HCT116 (cell line): ENCODE results near the gene TRAF3IP1. TPM values are rescaled to one million over a fixed set of nuclear protein-coding genes. Genes with fewer than 3 reads are reported as not detected.

Experiments used
- ATAC-seq: fragments of 200-7000 bp; cut with Tn5 transposase; 2 replicates; pipeline ENCODE4 v1.9.1; 2020; ENCODE audit warnings: mild to moderate bottlenecking, moderate library complexity
- BruUV-seq: library from RNA; stranded (reverse); fragments of 400-500 nt; replicated peaks from 2 replicates; lab custom pipeline; 2021; lab: Mats Ljungman, UMichigan
- CTCF ChIA-PET: fragments of 300-600 bp; sonication (Branson Sonifier 250); formaldehyde crosslinking; loops from one replicate; lab custom pipeline; 2021; ENCODE audit warnings: antibody characterized with exemption; lab: Charles Lee
- POLR2A ChIA-PET: fragments of 300-600, 350-600 bp; sonication (Branson Sonifier 250); formaldehyde crosslinking; loops from one replicate; lab custom pipeline; 2021; ENCODE audit warnings: antibody characterized with exemption; lab: Charles Lee
- RAD21 ChIA-PET, 2 experiments: fragments of 300-600 bp; sonication (Branson Sonifier 250); formaldehyde crosslinking; loops; one replicate each; lab custom pipeline; 2023; ENCODE audit warnings: low total read pairs in 2 of 2; ENCODE audit not compliant: uncharacterized antibody in 2 of 2, unreplicated experiment in 2 of 2, low non-redundant PET in 1 of 2; lab: Charles Lee
- DNase-seq: peaks from one replicate; pipeline ENCODE4 v3.0.0-alpha.2; 2010; ENCODE audit warnings: low read depth, low spot score
- H2AFZ ChIP-seq: fragments of 200-600 bp; shearing (Covaris generic), sonication (generic); 2 replicates; pipeline ENCODE4 v1.6.1; 2017; ENCODE audit warnings: low read depth, mixed run types, mixed read lengths, antibody characterized with exemption, low read length; ENCODE audit not compliant: poor library complexity, severe bottlenecking
- H3K27ac ChIP-seq: 2 replicates; pipeline ENCODE4 v1.5.1; 2012; ENCODE audit warnings: low read depth, low read length
- H3K27me3 ChIP-seq: fragments of 200-600 bp; sonication (generic); 2 replicates; pipeline ENCODE4 v1.6.1; 2016; ENCODE audit warnings: mixed run types, low read length, mixed read lengths; ENCODE audit not compliant: insufficient read depth
- H3K36me3 ChIP-seq, 2 experiments: fragments of 200-500 bp in 1 of 2; fragments of 200-600 bp in 1 of 2; sonication (Bioruptor generic) in 1 of 2; sonication (generic) in 1 of 2; 2 replicates each; pipeline versions ENCODE4 v1.5.1 to v1.6.1; 2014 to 2016; ENCODE audit warnings: low read length in 2 of 2, inconsistent platforms in 1 of 2, mixed read lengths in 1 of 2, mixed run types in 1 of 2; ENCODE audit not compliant: insufficient read depth in 2 of 2, control insufficient read depth in 1 of 2
- H3K4me1 ChIP-seq, 2 experiments: fragments of 200-600 bp in 1 of 2; sonication (generic) in 1 of 2; 2 replicates each; pipeline versions ENCODE4 v1.5.1 to v1.6.1; 2012 to 2017; ENCODE audit warnings: low read length in 2 of 2, inconsistent platforms in 1 of 2, mild to moderate bottlenecking in 1 of 2, mixed read lengths in 1 of 2, mixed run types in 1 of 2, moderate library complexity in 1 of 2; ENCODE audit not compliant: insufficient read depth in 2 of 2, control insufficient read depth in 1 of 2
- H3K4me2 ChIP-seq: fragments of 200-600 bp; sonication (generic); 2 replicates; pipeline ENCODE4 v1.6.1; 2017; ENCODE audit warnings: mixed run types, low read length, mixed read lengths
- H3K4me3 ChIP-seq, 2 experiments: fragments of 200-600 bp in 1 of 2; sonication (generic) in 1 of 2; replicated peaks in 1 of 2; 2 replicates each; pipeline ENCODE4 v1.5.1; 2011 to 2016; ENCODE audit warnings: low read length in 2 of 2, control low read depth in 1 of 2, low read depth in 1 of 2, mild to moderate bottlenecking in 1 of 2, mixed read lengths in 1 of 2, mixed run types in 1 of 2
- H3K79me2 ChIP-seq: fragments of 200-600 bp; sonication (generic); 2 replicates; pipeline ENCODE4 v1.6.1; 2017; ENCODE audit warnings: mild to moderate bottlenecking, mixed run types, low read length, moderate library complexity, mixed read lengths; ENCODE audit not compliant: insufficient read depth
- H3K9ac ChIP-seq: fragments of 200-600 bp; sonication (generic); 2 replicates; pipeline ENCODE4 v1.6.1; 2016; ENCODE audit warnings: low read length, mixed read lengths
- H3K9me2 ChIP-seq: fragments of 200-600 bp; sonication (generic), shearing (Covaris generic); 2 replicates; pipeline ENCODE4 v1.6.1; 2017; ENCODE audit warnings: mixed run types, mild to moderate bottlenecking, moderate library complexity; ENCODE audit not compliant: insufficient read depth
- H3K9me3 ChIP-seq, 2 experiments: fragments of 200-500 bp in 1 of 2; fragments of 200-600 bp in 1 of 2; sonication (Bioruptor generic) in 1 of 2; sonication (generic) in 1 of 2; 2 replicates each; pipeline ENCODE4 v1.6.1; 2014 to 2017; ENCODE audit warnings: low read length in 2 of 2, mixed read lengths in 2 of 2, inconsistent platforms in 1 of 2, low read depth in 1 of 2, mild to moderate bottlenecking in 1 of 2, mixed run types in 1 of 2, moderate library complexity in 1 of 2; ENCODE audit not compliant: control insufficient read depth in 1 of 2, insufficient read depth in 1 of 2
- H4K20me1 ChIP-seq: fragments of 200-600 bp; sonication (generic), shearing (Covaris generic); 2 replicates; pipeline ENCODE4 v1.6.1; 2017; ENCODE audit warnings: mixed run types, mild to moderate bottlenecking, moderate library complexity; ENCODE audit not compliant: insufficient read depth
- CEBPB ChIP-seq: IDR thresholded peaks from 2 replicates; pipeline ENCODE4 v1.6.1; 2012; ENCODE audit warnings: low read depth
- CTCF ChIP-seq, 3 experiments: fragments of 200-600 bp in 1 of 3; sonication (generic) in 1 of 3; IDR thresholded peaks in 2 of 3; conservative IDR thresholded peaks in 1 of 3; 2 replicates each; pipeline ENCODE4 v1.5.1; 2012 to 2017; ENCODE audit warnings: low read depth in 2 of 3, low read length in 2 of 3, antibody characterized with exemption in 1 of 3, borderline replicate concordance in 1 of 3, control low read depth in 1 of 3, mild to moderate bottlenecking in 1 of 3, mixed read lengths in 1 of 3, mixed run types in 1 of 3, moderate library complexity in 1 of 3; ENCODE audit not compliant: insufficient read depth in 1 of 3
- EGR1 ChIP-seq: IDR thresholded peaks from 2 replicates; pipeline ENCODE4 v1.6.1; 2012; ENCODE audit warnings: low read depth
- FOSL1 ChIP-seq: IDR thresholded peaks from 2 replicates; pipeline ENCODE4 v1.6.1; 2012; ENCODE audit warnings: low read depth
- JUND ChIP-seq: IDR thresholded peaks from 2 replicates; pipeline ENCODE4 v1.6.1; 2012
- MAX ChIP-seq: IDR thresholded peaks from 2 replicates; pipeline ENCODE4 v1.6.1; 2012
- RAD21 ChIP-seq: IDR thresholded peaks from 2 replicates; pipeline ENCODE4 v1.6.1; 2012; ENCODE audit warnings: low read depth, mild to moderate bottlenecking
- SIN3A ChIP-seq: IDR thresholded peaks from 2 replicates; pipeline ENCODE4 v1.6.1; 2012; ENCODE audit warnings: low read depth
- SP1 ChIP-seq: IDR thresholded peaks from 2 replicates; pipeline ENCODE4 v1.6.1; 2012; ENCODE audit warnings: low read depth
- SRF ChIP-seq: IDR thresholded peaks from 2 replicates; pipeline ENCODE4 v1.6.1; 2012; ENCODE audit warnings: low read depth
- TCF7L2 ChIP-seq: IDR thresholded peaks from 2 replicates; pipeline ENCODE4 v1.7.0; 2011; ENCODE audit warnings: borderline replicate concordance, inconsistent platforms; ENCODE audit not compliant: insufficient read depth, insufficient read length; ENCODE audit errors: extremely low read depth
- YY1 ChIP-seq: IDR thresholded peaks from 2 replicates; pipeline ENCODE4 v1.6.1; 2011; ENCODE audit warnings: low read length, low read depth, moderate library complexity, mild to moderate bottlenecking; ENCODE audit not compliant: insufficient replicate concordance; ENCODE audit errors: extremely low read depth
- ZFX ChIP-seq: fragments of 450-650 bp; IDR thresholded peaks from 2 replicates; pipeline ENCODE4 v1.6.1; 2017
- intact Hi-C: fragments of 100-400 bp; cut with micrococcal nuclease; formaldehyde crosslinking; loops from 2 replicates; pipeline ENCODE4 v1.10.0; 2022
- total RNA-seq: library from RNA; stranded (reverse); gene quantifications from one replicate; pipeline ENCODE4 v1.2.1, GENCODE V29; 2021; ENCODE audit not compliant: unreplicated experiment

Gene TRAF3IP1
- total RNA-seq, 1 experiment from 2014 or later, result 19.4 TPM

DNA sequence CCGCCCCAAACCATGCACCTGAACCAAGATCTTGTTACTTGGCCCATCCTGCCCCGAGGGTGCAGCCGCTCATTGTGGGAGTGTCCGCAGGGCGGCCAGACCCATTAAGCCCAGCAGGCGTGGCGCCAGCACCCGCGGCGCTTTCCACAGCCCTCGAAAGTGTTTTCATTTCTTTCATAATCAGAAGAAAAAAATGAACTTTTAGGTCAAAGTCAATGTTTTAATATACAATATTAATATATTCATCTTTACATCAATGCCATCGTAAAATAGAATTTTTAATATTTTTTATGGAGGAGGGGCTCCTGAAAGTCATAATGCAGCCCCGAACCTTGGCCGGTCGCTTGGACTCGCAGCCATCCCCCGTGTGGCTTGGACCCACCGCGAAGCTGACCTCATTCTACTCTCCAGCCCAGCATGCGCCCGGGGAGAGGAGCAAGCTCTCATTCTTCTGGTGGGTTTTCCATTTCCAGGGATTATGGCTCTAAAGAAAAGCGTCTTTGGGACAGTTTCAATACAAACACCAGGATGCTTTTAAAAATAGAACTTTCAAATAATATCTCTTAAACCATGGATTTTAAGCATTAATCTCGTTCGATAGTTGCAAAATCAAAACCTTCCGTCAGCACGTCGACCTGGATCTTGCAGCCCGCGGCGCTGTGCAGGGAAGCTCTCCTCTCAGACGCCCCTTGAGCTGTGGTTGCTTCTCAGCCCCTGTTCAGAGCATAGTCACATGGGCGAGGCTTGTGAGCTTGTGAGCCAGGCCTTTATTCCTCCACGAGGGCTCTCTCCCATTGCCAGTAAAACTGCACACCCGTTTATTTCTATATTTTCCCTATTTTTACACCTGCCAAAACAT, 89.3 kb downstream of the TRAF3IP1 start:
- no peak for DNase-seq
- POLR2A ChIA-PET, result no interaction called here
- TF ChIP-seq SP1 (no peak), SIN3A (no peak), EGR1 (no peak), ZFX (no peak), SRF (no peak), MAX (no peak), RAD21 (no peak), TCF7L2 (no peak)
- TF ChIP-seq, all 23 proteins: peak for 0
- H3K4me3 ChIP-seq, result no peak overlapping the region
- no peaks in the 10 kb centered on the region for H3K4me1 ChIP-seq
- H3K9ac ChIP-seq, result no peak overlapping the region
- ChIA-PET RAD21 (no interaction called here), CTCF (no interaction called here)
- H3K9me2 ChIP-seq, result no peaks in the 10 kb centered on the region
- H3K36me3 ChIP-seq, result no peaks in the 10 kb centered on the region
- H3K79me2 ChIP-seq, result no peaks in the 10 kb centered on the region
- H3K4me2 ChIP-seq, result no peak overlapping the region
- H3K9me3 ChIP-seq, result no peaks in the 10 kb centered on the region
- intact Hi-C loops, result no loop called here
- BruUV-seq, result no TSS peak
- no peak overlapping the region for H3K27ac ChIP-seq
- H4K20me1 ChIP-seq, result no peaks in the 10 kb centered on the region
- H2AFZ ChIP-seq, result no peak overlapping the region
- H3K27me3 ChIP-seq, result no peaks in the 10 kb centered on the region
- ATAC-seq, result no peak

DNA sequence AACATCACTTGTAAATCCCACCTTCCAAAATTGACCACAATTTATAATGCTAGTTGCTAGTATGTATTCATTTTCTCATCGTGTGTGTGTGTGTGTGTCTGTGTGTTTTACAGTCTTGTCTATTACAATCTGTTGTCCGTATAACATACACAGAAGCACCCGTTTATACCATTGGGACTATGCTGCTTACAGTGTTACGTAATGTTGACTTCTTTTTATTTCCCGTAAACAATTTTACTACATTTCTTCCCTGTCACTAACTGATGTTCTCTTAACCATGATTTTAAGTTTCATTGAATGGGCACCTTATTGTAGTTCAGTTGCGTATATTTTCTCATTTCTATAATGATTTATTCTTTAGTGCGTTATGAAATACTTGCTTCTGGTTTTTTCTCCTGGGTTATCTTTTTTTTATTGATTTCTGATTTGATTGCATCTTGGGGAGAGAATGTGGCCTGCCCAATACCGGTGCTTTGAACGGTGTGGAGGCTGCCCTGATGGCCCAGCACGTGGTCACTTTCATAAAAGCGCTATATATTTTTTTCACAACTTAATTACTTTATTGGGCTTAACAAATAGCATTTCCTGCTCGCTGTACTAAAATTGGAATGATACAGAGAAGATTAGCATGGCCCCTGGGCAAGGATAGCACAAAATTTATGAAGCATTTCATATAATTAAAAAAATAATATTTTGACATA, 91.9 kb downstream of the TRAF3IP1 start:
- Histone ChIP-seq H2AFZ (no peak overlapping the region), H4K20me1 (no peaks in the 10 kb centered on the region), H3K36me3 (no peaks in the 10 kb centered on the region), H3K9ac (no peak overlapping the region), H3K9me2 (no peaks in the 10 kb centered on the region), H3K79me2 (no peaks in the 10 kb centered on the region), H3K4me1 (no peaks in the 10 kb centered on the region), H3K4me3 (no peak overlapping the region), H3K27ac (no peak overlapping the region), H3K9me3 (peaks cover 4% of the 10 kb centered on the region in 2 experiments; a peak in 1 of 4 replicates), H3K27me3 (no peaks in the 10 kb centered on the region), H3K4me2 (no peak overlapping the region)
- no peak for ATAC-seq
- ChIA-PET CTCF (no interaction called here), RAD21 (no interaction called here), POLR2A (no interaction called here)
- TF ChIP-seq YY1 (no peak), CTCF (IDR thresholded peaks at IDR 0.05 in 2 of 3, conservative IDR thresholded peaks at IDR 0.05 in 1 of 3; ENCODE audit: borderline replicate concordance in 1 of 3, insufficient read depth in 1 of 3, low read depth in 2 of 3, low read length in 2 of 3) (no peak), CEBPB (no peak), SP1 (no peak), RAD21 (no peak), EGR1 (no peak), SRF (no peak), FOSL1 (no peak), SIN3A (no peak), JUND (no peak), ZFX (no peak)
- intact Hi-C loops, result no loop called here
- no TSS peak for BruUV-seq
- no peak for DNase-seq
